Right cardiac atrium (tissue), 5 donors: ENCODE results near the gene FBXL4. TPM values are rescaled to one million over a fixed set of nuclear protein-coding genes. Genes with fewer than 3 reads are reported as not detected.
A peak's percentile ranks its signal among the peaks of the same experiment; 100 is the strongest.

Source experiments
- ATAC-seq, 2 donors: fragments of 200-7000 bp; cut with Tn5 transposase; one replicate each; pipeline versions ENCODE4 v1.8.0 to v1.9.1; 2020; ENCODE audit warnings: moderate library complexity in 2 of 2, mild to moderate bottlenecking in 1 of 2
- DNase-seq, 3 donors: peaks; one replicate each; pipeline ENCODE4 v3.0.0-alpha.2; 2020
- H3K27ac ChIP-seq: one replicate; pipeline ENCODE4 v1.5.1; 2013; ENCODE audit warnings: mild to moderate bottlenecking, low read length, control low read depth, moderate library complexity
- H3K27me3 ChIP-seq: one replicate; pipeline ENCODE4 v1.6.1; 2013; ENCODE audit not compliant: control insufficient read depth, insufficient read depth
- H3K4me1 ChIP-seq: one replicate; pipeline ENCODE4 v1.6.1; 2013; ENCODE audit warnings: low read length; ENCODE audit not compliant: control insufficient read depth, insufficient read depth
- H3K4me3 ChIP-seq: one replicate; pipeline ENCODE4 v1.5.1; 2013; ENCODE audit warnings: low read length, control low read depth
- H3K9me3 ChIP-seq: one replicate; pipeline ENCODE4 v1.6.1; 2013; ENCODE audit warnings: low read length; ENCODE audit not compliant: control insufficient read depth
- WGBS: extraction: QIAGEN DNeasy Blood & Tissue Kit; methylation state at CpG from one replicate; pipeline ENCODE4 v1.1.7; 2013; 5-methylcytosine and 5-hydroxymethylcytosine counted together
- intact Hi-C, 4 donors: fragments of 100-400 bp; cut with DNase I; formaldehyde crosslinking; loops; one replicate each; pipeline versions ENCODE4 v1.11.0 to v1.14.0; 2022 to 2023
- polyA plus RNA-seq: library from polyadenylated mRNA; stranded (reverse); fragments of 200-250 nt; gene quantifications from one replicate; pipeline ENCODE4 v1.2.3, GENCODE V29; 2013
- total RNA-seq, 4 donors: library from RNA; stranded (reverse); fragmentation: NEBNext Ultra II Directional; extraction: Animal tissue kit (Norgen Biotek cat#: 25700); gene quantifications; one replicate each; pipeline ENCODE4 v1.2.1, GENCODE V29; 2021
- donor health status: healthy with polysubstance abuse.
- donor health status: DM: no; HTN: yes; CAD: no.
- donor health status: DM: no; HTN: no; CAD: no.
- donor health status: DM: no; HTN: yes; CAD: no; lungs with severe emphysema.
- donor health status: DM: yes; HTN: yes; CAD: no.

Gene FBXL4
- total and polyA plus RNA-seq, 5 donors = 7.7 to 27.9 (median 24.7) TPM

GRCh38 chr6:98975421-98975820 lies 27.7 kb upstream of the FBXL4 start:
- Histone ChIP-seq H3K9me3 (no peaks in the 10 kb centered on the region), H3K27me3 (no peaks in the 10 kb centered on the region), H3K4me1 (peaks cover under 1% of the 10 kb centered on the region), H3K4me3 (no peak overlapping the region), H3K27ac (no peak overlapping the region)
- ATAC-seq (no peak), DNase-seq (no peak)
- 80% methylated on average over 2 of the region's 2 CpGs for WGBS
- intact Hi-C loops = no loop called here

- no peak for DNase-seq
- no peak overlapping the region for H3K4me3 ChIP-seq
- H3K4me1 ChIP-seq = no peaks in the 10 kb centered on the region
- H3K9me3 ChIP-seq = no peaks in the 10 kb centered on the region
- H3K27me3 ChIP-seq = no peaks in the 10 kb centered on the region
- no peak overlapping the region for H3K27ac ChIP-seq
- no peak for ATAC-seq
- intact Hi-C loops = no loop called here
Measured at GRCh38 chr6:98974309-98974708, 26.6 kb upstream of the FBXL4 start.

GRCh38 chr6:98973571-98973970 lies 25.8 kb upstream of the FBXL4 start:
- no peaks in the 10 kb centered on the region for H3K4me1 ChIP-seq
- no peaks in the 10 kb centered on the region for H3K9me3 ChIP-seq
- H3K27ac ChIP-seq = no peak overlapping the region
- H3K27me3 ChIP-seq = no peaks in the 10 kb centered on the region
- intact Hi-C loops = no loop called here
- H3K4me3 ChIP-seq = no peak overlapping the region
- ATAC-seq = no peak
- 50% methylated on average over 1 of the region's 1 CpG for WGBS
- DNase-seq = no peak

GRCh38 chr6:98971303-98971702 lies 23.6 kb upstream of the FBXL4 start:
- no peak for ATAC-seq
- Histone ChIP-seq H3K9me3 (no peaks in the 10 kb centered on the region), H3K27ac (no peak overlapping the region), H3K4me3 (no peak overlapping the region), H3K4me1 (no peaks in the 10 kb centered on the region), H3K27me3 (no peaks in the 10 kb centered on the region)
- DNase-seq = no peak
- intact Hi-C loops = no loop called here

GRCh38 chr6:98970469-98970868 lies 22.7 kb upstream of the FBXL4 start:
- no peaks in the 10 kb centered on the region for H3K4me1 ChIP-seq
- no peak overlapping the region for H3K27ac ChIP-seq
- 89% methylated on average over 1 of the region's 1 CpG for WGBS
- no peak for ATAC-seq
- H3K4me3 ChIP-seq = no peak overlapping the region
- H3K9me3 ChIP-seq = no peaks in the 10 kb centered on the region
- H3K27me3 ChIP-seq = no peaks in the 10 kb centered on the region
- intact Hi-C loops = no loop called here
- DNase-seq = no peak

- H3K9me3 ChIP-seq = no peaks in the 10 kb centered on the region
- DNase-seq = no peak
- no peak for ATAC-seq
- 83% methylated on average over 2 of the region's 2 CpGs for WGBS
- no peaks in the 10 kb centered on the region for H3K27me3 ChIP-seq
- intact Hi-C loops = no loop called here
- no peak overlapping the region for H3K4me3 ChIP-seq
- H3K4me1 ChIP-seq = no peaks in the 10 kb centered on the region
- no peak overlapping the region for H3K27ac ChIP-seq
Measured at GRCh38 chr6:98967616-98968015, 19.9 kb upstream of the FBXL4 start.

GRCh38 chr6:98959631-98960030 lies 11.9 kb upstream of the FBXL4 start:
- ATAC-seq = no peak
- intact Hi-C loops = no loop called here
- Histone ChIP-seq H3K9me3 (no peaks in the 10 kb centered on the region), H3K4me3 (no peak overlapping the region), H3K27ac (no peak overlapping the region), H3K27me3 (no peaks in the 10 kb centered on the region), H3K4me1 (no peaks in the 10 kb centered on the region)
- no peak for DNase-seq
- 76% methylated on average over 1 of the region's 1 CpG for WGBS

GRCh38 chr6:98958776-98959175 lies 11.0 kb upstream of the FBXL4 start:
- Histone ChIP-seq H3K4me1 (no peaks in the 10 kb centered on the region), H3K27ac (no peak overlapping the region), H3K4me3 (no peak overlapping the region), H3K9me3 (no peaks in the 10 kb centered on the region), H3K27me3 (no peaks in the 10 kb centered on the region)
- WGBS = 70% methylated on average over 3 of the region's 3 CpGs
- no peak for DNase-seq
- intact Hi-C loops = no loop called here
- no peak for ATAC-seq

GRCh38 chr6:98957450-98957849 lies 9.7 kb upstream of the FBXL4 start:
- no peak for ATAC-seq
- peak in 1 of 3 donors; percentile 39 for DNase-seq
- no peak overlapping the region for H3K27ac ChIP-seq
- WGBS = 39% methylated on average over 3 of the region's 3 CpGs
- intact Hi-C loops = no loop called here
- H3K27me3 ChIP-seq = no peaks in the 10 kb centered on the region
- H3K4me3 ChIP-seq = no peak overlapping the region
- no peaks in the 10 kb centered on the region for H3K4me1 ChIP-seq
- no peaks in the 10 kb centered on the region for H3K9me3 ChIP-seq

GRCh38 chr6:98949589-98949988 lies 1.8 kb upstream of the FBXL4 start:
- no peak overlapping the region for H3K27ac ChIP-seq
- no peak for DNase-seq
- intact Hi-C loops = no loop called here
- no peaks in the 10 kb centered on the region for H3K27me3 ChIP-seq
- WGBS = 66% methylated on average over 2 of the region's 2 CpGs
- no peaks in the 10 kb centered on the region for H3K4me1 ChIP-seq
- H3K4me3 ChIP-seq = no peak overlapping the region
- no peak for ATAC-seq
- no peaks in the 10 kb centered on the region for H3K9me3 ChIP-seq

- peak; percentile 15 to 73 (median 63) for DNase-seq
- ATAC-seq = no peak
- Histone ChIP-seq H3K9me3 (no peaks in the 10 kb centered on the region), H3K4me1 (no peaks in the 10 kb centered on the region), H3K27me3 (no peaks in the 10 kb centered on the region), H3K4me3 (peak overlapping the region; percentile 81), H3K27ac (peak overlapping the region; percentile 28)
- intact Hi-C loops = no loop called here
- 18% methylated on average over 9 of the region's 9 CpGs for WGBS
Measured at GRCh38 chr6:98946879-98947410, 801 bp downstream of the FBXL4 start.

GRCh38 chr6:98946266-98946878 lies 1.4 kb downstream of the FBXL4 start:
- Histone ChIP-seq H3K27ac (no peak overlapping the region), H3K4me1 (no peaks in the 10 kb centered on the region), H3K4me3 (peak overlapping the region; percentile 81), H3K9me3 (no peaks in the 10 kb centered on the region), H3K27me3 (no peaks in the 10 kb centered on the region)
- intact Hi-C loops = no loop called here
- no peak for ATAC-seq
- no peak for DNase-seq
- 84% methylated on average over 10 of the region's 10 CpGs for WGBS
